GM18502 (cell line): ENCODE results near the gene HHIP.

Experiments
- ATAC-seq: cut with Tn5 transposase; IDR thresholded peaks from one replicate; pipeline ENCODE4 v1.9.1; 2021; ENCODE audit warnings: mild to moderate bottlenecking; ENCODE audit not compliant: unreplicated experiment, poor library complexity

HHIP gene

GRCh38 chr4:144653781-144654545 lies 8.0 kb downstream of the HHIP start:
- ATAC-seq, result no peak

DNA sequence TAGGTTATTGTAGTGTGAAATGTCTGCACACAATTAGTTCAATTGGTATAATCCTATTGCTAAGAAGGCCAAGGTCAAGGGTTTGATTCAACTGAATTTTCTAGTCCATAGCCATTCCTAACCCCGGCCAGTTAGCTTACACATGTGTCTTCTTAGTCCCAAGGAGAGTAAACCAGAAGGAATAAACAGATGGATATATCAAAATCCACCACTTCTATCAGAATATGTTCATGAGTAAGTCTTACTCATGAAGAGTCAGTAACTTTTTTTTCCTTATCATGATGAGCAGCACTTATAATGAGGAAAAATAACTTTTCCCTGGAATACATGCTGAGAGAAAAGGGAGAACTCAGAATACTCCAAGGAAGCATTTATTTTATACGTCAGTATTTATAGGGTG lies 9.5 kb downstream of the HHIP start:
- no peak for ATAC-seq

DNA sequence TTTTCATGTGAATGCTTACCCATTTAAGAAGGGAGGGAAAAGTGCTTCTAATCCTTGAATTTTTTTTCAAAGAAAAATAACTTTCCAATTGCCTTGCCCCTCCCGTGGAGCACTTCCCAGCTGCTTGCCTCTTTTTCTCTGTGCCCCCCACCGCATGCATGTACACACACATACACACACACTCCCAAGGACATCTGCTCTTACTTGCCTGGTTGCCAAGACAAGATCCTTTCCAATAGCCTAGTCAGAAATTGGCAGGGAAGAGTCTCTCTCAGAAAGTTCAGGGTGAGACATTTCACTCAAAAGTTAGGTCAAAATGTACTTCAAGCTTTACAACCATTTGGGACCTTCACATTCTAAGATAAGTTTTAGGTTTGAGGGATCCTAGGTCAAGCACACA lies 10.9 kb downstream of the HHIP start:
- no peak for ATAC-seq

GRCh38 chr4:144658015-144658567 lies 12.1 kb downstream of the HHIP start:
- ATAC-seq, result no peak

- no peak for ATAC-seq
Observed at GRCh38 chr4:144658903-144659302, 12.9 kb downstream of the HHIP start.

DNA sequence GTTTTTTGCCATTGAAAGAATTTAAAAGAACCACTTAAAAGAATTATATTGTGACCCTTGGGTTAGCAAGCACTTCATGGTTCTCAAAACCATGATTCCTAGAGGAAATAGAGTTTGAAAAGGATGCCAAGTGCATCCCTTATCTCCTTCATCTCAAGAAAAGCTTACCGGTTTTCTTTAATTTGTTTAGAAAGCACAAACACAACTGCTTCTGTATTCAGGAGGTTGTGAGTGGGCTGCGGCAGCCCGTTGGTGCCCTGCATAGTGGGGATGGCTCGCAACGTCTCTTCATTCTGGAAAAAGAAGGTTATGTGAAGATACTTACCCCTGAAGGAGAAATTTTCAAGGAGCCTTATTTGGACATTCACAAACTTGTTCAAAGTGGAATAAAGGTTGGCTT lies 13.5 kb downstream of the HHIP start:
- ATAC-seq, result no peak

DNA sequence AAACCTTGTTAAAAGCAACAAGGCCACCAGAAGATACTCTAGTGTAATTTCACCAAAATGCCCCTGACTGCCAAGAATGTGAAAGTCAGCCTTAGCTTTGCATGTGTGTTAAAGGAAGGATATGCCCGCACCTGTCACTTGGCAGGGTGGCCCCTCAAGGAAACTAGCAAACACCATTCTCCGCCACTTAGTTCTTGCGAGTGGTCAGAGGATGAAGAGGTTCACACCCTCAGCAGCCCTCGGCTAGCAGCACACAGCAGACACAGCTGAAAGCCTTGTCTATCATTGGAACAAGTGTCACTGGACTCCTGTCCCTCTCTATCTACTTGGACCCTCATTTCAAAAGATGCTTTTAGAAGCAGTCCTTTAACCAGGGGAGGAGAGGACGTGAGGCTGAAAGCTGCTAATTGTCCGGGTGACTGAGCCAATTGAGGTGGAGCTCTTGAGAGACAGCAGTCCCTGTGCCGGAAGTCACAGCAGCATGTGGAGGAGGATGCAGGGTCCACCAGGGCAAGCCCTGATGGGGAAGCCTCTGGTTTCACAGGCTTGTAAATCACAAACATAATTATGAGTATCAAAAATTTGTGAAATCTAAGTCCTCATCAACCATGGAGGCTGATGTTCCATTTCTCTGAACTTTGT lies 18.0 kb downstream of the HHIP start:
- no peak for ATAC-seq

- ATAC-seq, result no peak
Observed at GRCh38 chr4:144666539-144667175, 20.7 kb downstream of the HHIP start.

- no peak for ATAC-seq
Observed at GRCh38 chr4:144667500-144667899, 21.5 kb downstream of the HHIP start.

DNA sequence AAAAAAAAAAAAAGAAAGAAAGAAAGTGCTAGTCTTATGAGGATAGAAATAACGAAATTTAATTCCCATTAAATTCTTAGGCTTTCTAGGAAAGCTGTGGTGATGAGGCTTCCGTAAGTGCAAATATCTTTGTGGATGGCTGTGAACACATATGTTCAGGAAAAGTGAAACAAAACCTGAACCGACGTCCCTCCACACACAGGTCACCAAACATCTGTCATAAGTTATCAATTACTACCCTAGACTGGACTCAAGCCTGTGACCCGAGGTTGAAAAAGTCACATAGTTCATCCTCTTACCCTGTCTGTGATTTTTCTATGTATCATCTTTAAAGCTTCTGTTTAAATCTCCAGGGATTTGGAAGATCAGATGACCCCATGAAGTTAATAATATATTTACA lies 24.8 kb downstream of the HHIP start:
- no peak for ATAC-seq

GRCh38 chr4:144674711-144675110 lies 28.8 kb downstream of the HHIP start:
- no peak for ATAC-seq

- no peak for ATAC-seq
Observed at GRCh38 chr4:144681806-144682205, 35.9 kb downstream of the HHIP start.

GRCh38 chr4:144683516-144683915 lies 37.6 kb downstream of the HHIP start:
- ATAC-seq, result no peak

- no peak for ATAC-seq
Observed at GRCh38 chr4:144685911-144686310, 40.0 kb downstream of the HHIP start.

- no peak for ATAC-seq
Observed at GRCh38 chr4:144686921-144687320, 41.0 kb downstream of the HHIP start.

GRCh38 chr4:144687466-144687865 lies 41.5 kb downstream of the HHIP start:
- no peak for ATAC-seq

DNA sequence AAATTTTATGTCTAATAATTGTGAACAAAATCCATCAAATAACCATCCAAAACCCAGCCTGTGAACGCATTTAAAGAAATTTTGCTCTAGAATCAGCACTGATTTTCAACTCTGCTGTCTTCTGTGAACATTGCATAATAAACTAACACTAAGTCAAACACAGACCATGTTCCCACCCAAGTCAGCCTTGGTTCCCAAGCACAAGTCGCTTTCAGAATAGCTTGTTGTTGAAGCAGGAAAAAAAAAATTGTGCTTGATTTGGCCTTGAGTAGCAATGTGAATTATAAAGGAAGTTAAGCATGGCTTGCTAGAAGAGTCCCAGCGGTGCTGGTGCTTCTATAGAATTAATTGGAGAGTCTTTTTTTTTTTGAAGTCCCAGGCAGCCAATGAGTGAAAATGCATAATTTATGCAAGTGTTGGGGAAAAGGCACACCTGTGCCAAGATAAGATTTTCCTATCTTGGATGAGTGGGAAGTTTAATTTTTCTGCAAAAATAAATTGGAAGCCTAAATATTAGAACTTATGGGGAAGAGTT lies 42.1 kb downstream of the HHIP start:
- no peak for ATAC-seq

DNA sequence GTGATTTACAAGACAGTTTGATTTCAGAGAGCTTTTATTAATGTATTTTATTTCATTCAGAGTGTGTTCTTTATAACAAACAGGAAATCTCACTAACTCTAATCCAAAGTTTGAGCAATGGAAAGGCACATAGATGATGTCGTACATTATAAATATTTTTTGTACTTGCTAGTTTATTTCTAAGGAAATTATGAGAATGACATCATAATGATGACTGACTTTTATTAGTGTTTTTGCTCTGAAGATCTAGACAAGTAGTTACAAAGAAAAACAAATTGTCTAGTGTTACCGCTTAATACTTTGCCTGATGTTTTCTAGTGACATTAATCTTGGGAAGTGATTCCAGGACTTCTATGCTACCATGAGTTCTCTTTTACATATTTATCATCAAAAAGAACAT lies 43.2 kb downstream of the HHIP start:
- ATAC-seq, result no peak

GRCh38 chr4:144695721-144696120 lies 49.8 kb downstream of the HHIP start:
- no peak for ATAC-seq

DNA sequence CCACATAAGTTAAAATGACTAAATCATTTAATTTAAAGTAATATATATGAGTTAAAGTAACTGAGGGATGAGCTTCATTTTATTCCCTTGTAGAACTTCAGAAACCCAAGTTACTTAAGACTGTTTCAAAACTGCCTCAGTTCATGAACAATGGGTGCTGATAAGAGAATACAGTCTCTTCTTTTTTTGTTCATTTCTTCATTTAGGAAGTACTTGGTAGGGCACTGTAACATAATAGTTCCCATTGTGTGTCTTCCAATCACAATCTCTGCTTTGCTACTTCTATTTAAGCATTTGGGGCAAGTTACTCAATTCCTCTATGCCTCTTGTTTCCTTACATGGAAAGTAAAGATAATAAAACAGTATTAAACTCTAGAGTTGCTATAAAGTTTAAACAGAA lies 50.4 kb downstream of the HHIP start:
- no peak for ATAC-seq

DNA sequence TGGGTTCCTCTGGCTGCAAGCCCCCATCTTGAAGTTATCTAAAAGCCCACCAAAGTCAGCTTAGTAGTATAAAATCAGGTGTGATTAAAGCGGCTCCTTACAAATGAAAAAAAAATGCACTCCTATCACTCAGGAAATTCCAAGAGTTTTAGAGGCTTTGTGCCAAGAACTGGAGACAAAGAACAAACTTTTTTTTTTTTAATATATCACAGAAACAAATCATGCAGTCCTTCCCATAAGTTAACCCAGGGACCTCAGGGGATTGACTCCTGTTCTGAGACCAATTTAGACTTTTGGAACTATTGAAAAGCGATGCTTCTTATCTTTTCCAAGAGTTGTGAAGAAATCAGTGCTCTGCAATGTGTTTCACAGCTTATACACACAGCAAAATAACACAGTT lies 53.6 kb downstream of the HHIP start:
- ATAC-seq, result no peak
